ENCODE results near the gene CREB5. TPM values are rescaled to one million over a fixed set of nuclear protein-coding genes. Genes with fewer than 3 reads are reported as not detected.

Gene CREB5
- total RNA-seq, 2 donors from 2014 or later = 0.53 to 2.6 TPM

- no peak overlapping the region for H3K4me3 Mint-ChIP-seq
- no peak for DNase-seq
- no peak overlapping the region for H3K27ac Mint-ChIP-seq
- Histone ChIP-seq H3K27me3 (ENCODE audit: control insufficient read depth, insufficient read depth, low read length, poor library complexity, severe bottlenecking) (no peaks in the 10 kb centered on the region), H3K4me3 (ENCODE audit: low read length) (no peak overlapping the region), H3K27ac (ENCODE audit: low read depth, low read length) (no peak overlapping the region), H3K4me1 (ENCODE audit: control insufficient read depth, insufficient read depth, low read length) (no peaks in the 10 kb centered on the region), H3K9ac (ENCODE audit: extremely low read depth, low read length, poor library complexity, severe bottlenecking) (no peak overlapping the region), H3K36me3 (ENCODE audit: control insufficient read depth, insufficient read depth, low read length) (no peaks in the 10 kb centered on the region), H3K9me3 (ENCODE audit: control insufficient read depth, low read length) (no peaks in the 10 kb centered on the region)
- WGBS, 2 experiments (ENCODE audit: insufficient coverage in 1 of 2, insufficient read length in 1 of 2) = 80 to 98% methylated on average over 3 to 4 of the region's 5 CpGs
- TF ChIP-seq, protein P1, sequence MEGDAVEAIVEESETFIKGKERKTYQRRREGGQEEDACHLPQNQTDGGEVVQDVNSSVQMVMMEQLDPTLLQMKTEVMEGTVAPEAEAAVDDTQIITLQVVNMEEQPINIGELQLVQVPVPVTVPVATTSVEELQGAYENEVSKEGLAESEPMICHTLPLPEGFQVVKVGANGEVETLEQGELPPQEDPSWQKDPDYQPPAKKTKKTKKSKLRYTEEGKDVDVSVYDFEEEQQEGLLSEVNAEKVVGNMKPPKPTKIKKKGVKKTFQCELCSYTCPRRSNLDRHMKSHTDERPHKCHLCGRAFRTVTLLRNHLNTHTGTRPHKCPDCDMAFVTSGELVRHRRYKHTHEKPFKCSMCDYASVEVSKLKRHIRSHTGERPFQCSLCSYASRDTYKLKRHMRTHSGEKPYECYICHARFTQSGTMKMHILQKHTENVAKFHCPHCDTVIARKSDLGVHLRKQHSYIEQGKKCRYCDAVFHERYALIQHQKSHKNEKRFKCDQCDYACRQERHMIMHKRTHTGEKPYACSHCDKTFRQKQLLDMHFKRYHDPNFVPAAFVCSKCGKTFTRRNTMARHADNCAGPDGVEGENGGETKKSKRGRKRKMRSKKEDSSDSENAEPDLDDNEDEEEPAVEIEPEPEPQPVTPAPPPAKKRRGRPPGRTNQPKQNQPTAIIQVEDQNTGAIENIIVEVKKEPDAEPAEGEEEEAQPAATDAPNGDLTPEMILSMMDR (conservative IDR thresholded peaks at IDR 0.05) = no peak
- peaks cover 6% of the 10 kb centered on the region for H3K4me1 Mint-ChIP-seq
- H3K9me3 Mint-ChIP-seq = no peaks in the 10 kb centered on the region
- H3K36me3 Mint-ChIP-seq (ENCODE audit: low read depth) = no peaks in the 10 kb centered on the region
- H3K27me3 Mint-ChIP-seq (ENCODE audit: insufficient read depth) = peaks cover 1% of the 10 kb centered on the region
These were observed 33.8 kb downstream of the CREB5 start for GRCh38 chr7:28446131-28446530.

DNA sequence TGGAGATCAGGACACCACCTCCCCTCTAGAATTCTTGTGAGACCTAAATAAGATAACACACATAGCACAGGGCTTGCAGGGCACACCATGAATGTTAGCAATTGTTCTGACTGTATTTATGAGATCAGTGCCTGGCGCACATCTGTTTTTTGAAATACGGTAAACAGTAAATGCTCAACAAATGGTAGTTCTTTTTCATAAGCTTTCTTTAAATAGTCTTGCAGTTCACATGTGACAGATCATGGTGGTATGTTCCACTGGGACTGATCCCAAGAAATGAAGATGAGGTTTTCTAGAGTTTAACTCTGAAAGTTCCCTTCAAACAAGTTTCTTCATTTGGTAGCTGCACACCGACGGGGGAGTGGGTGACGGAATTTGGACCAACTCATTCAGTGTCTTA is 34.8 kb downstream of the CREB5 start:
- Mint-ChIP-seq H3K9me3 (no peaks in the 10 kb centered on the region), H3K27ac (no peak overlapping the region), H3K4me1 (peaks cover 6% of the 10 kb centered on the region), H3K36me3 (ENCODE audit: low read depth) (no peaks in the 10 kb centered on the region), H3K27me3 (ENCODE audit: insufficient read depth) (peaks cover 1% of the 10 kb centered on the region), H3K4me3 (no peak overlapping the region)
- Histone ChIP-seq H3K27ac (ENCODE audit: low read depth, low read length) (no peak overlapping the region), H3K36me3 (ENCODE audit: control insufficient read depth, insufficient read depth, low read length) (no peaks in the 10 kb centered on the region), H3K27me3 (ENCODE audit: control insufficient read depth, insufficient read depth, low read length, poor library complexity, severe bottlenecking) (no peaks in the 10 kb centered on the region), H3K4me3 (ENCODE audit: low read length) (no peak overlapping the region), H3K9ac (ENCODE audit: extremely low read depth, low read length, poor library complexity, severe bottlenecking) (no peak overlapping the region), H3K9me3 (ENCODE audit: control insufficient read depth, low read length) (no peaks in the 10 kb centered on the region), H3K4me1 (ENCODE audit: control insufficient read depth, insufficient read depth, low read length) (no peaks in the 10 kb centered on the region)
- WGBS, 2 experiments (ENCODE audit: insufficient coverage in 1 of 2, insufficient read length in 1 of 2) = 85 to 97% methylated on average over 2 to 5 of the region's 5 CpGs
- no peak for DNase-seq
- TF ChIP-seq, protein P1 (conservative IDR thresholded peaks at IDR 0.05) = no peak

- Histone ChIP-seq H3K27ac (ENCODE audit: low read depth, low read length) (no peak overlapping the region), H3K4me3 (ENCODE audit: low read length) (no peak overlapping the region), H3K27me3 (ENCODE audit: control insufficient read depth, insufficient read depth, low read length, poor library complexity, severe bottlenecking) (no peaks in the 10 kb centered on the region), H3K9ac (ENCODE audit: extremely low read depth, low read length, poor library complexity, severe bottlenecking) (no peak overlapping the region), H3K4me1 (ENCODE audit: control insufficient read depth, insufficient read depth, low read length) (no peaks in the 10 kb centered on the region), H3K36me3 (ENCODE audit: control insufficient read depth, insufficient read depth, low read length) (no peaks in the 10 kb centered on the region), H3K9me3 (ENCODE audit: control insufficient read depth, low read length) (no peaks in the 10 kb centered on the region)
- WGBS, 2 experiments (ENCODE audit: insufficient coverage in 1 of 2, insufficient read length in 1 of 2) = 71 to 84% methylated on average over 1 to 4 of the region's 4 CpGs
- Mint-ChIP-seq H3K36me3 (ENCODE audit: low read depth) (no peaks in the 10 kb centered on the region), H3K4me3 (no peak overlapping the region), H3K27me3 (ENCODE audit: insufficient read depth) (peaks cover 1% of the 10 kb centered on the region), H3K27ac (no peak overlapping the region), H3K4me1 (peaks cover 6% of the 10 kb centered on the region), H3K9me3 (no peaks in the 10 kb centered on the region)
- DNase-seq = no peak
- TF ChIP-seq, protein P1 (conservative IDR thresholded peaks at IDR 0.05) = no peak
These were observed 36.4 kb downstream of the CREB5 start for GRCh38 chr7:28448708-28449107.
